ENCODE results near the gene BTF3.

The BTF3 gene

GRCh38 chr5:73534011-73534644, 35.9 kb downstream of the BTF3 start:
- H3K4me3 ChIP-seq (replicated peaks; ENCODE audit: low read depth, low read length): no peak overlapping the region
- TF ChIP-seq, protein P1, sequence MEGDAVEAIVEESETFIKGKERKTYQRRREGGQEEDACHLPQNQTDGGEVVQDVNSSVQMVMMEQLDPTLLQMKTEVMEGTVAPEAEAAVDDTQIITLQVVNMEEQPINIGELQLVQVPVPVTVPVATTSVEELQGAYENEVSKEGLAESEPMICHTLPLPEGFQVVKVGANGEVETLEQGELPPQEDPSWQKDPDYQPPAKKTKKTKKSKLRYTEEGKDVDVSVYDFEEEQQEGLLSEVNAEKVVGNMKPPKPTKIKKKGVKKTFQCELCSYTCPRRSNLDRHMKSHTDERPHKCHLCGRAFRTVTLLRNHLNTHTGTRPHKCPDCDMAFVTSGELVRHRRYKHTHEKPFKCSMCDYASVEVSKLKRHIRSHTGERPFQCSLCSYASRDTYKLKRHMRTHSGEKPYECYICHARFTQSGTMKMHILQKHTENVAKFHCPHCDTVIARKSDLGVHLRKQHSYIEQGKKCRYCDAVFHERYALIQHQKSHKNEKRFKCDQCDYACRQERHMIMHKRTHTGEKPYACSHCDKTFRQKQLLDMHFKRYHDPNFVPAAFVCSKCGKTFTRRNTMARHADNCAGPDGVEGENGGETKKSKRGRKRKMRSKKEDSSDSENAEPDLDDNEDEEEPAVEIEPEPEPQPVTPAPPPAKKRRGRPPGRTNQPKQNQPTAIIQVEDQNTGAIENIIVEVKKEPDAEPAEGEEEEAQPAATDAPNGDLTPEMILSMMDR (IDR thresholded peaks at IDR 0.05; ENCODE audit: low read length, missing control alignments): no peak
- DNase-seq (ENCODE audit: low read depth): peak; percentile 14

DNA sequence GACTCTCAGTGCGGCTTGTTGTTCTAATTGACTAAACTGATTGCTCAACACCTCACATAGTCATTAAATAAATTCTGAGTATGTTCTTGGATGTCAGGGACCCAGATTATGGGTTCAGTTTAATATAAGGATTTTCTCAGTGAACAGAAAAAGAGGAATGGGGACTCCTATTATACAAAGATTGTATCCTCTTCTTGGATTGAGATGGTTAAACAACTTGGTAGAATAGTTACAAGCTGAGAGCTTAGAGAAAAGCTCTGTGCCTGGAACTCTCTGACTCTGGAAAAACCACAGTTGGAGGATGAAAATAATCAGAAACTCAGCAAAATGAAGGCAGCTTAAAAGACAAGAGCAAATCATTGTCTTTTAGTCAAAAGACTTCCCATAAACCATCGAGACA, 36.7 kb downstream of the BTF3 start:
- no peak for DNase-seq (ENCODE audit: low read depth)
- no peak overlapping the region for H3K4me3 ChIP-seq (replicated peaks; ENCODE audit: low read depth, low read length)
- TF ChIP-seq, protein P1 (IDR thresholded peaks at IDR 0.05; ENCODE audit: low read length, missing control alignments): no peak

DNA sequence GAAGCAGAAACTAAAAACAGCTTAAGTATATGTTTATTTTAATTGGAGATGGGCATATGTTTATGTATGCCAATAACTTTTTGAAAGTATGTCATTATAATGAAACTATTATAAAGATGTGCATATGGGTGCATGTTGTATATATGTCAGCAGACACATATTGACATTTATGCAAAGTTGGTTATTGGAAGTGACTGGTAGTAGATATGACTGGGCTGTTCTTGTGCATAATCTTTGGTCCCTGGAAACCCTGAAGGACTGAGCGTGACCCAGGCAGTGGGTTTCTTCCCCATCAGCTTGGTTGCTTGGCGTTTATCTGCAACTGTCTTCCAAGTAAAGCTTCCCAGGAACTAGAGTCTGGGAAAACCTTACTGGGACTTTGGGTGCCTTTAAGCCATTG, 41.5 kb downstream of the BTF3 start:
- no peak for DNase-seq (ENCODE audit: low read depth)
- TF ChIP-seq, protein P1 (IDR thresholded peaks at IDR 0.05; ENCODE audit: low read length, missing control alignments): no peak
- H3K4me3 ChIP-seq (replicated peaks; ENCODE audit: low read depth, low read length): no peak overlapping the region

DNA sequence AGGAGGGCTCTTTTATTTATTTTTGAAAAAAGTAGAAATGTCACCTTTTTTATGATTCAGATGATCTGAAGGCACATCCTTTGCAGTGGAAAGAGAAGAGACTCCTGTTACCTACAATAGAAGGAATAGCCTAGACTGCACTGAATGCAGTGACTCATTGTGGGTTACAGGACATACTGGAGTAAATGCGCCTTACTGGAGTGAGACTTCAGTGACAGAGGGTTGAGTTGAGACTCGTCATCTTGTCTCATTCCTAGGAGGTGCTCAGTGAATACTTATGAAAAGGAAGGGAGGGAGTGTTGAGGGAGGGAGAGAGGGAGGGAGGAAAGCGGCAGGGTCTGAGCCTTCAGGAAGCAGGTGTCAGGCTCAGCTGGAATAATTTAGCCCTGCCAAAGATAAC, 42.0 kb downstream of the BTF3 start:
- TF ChIP-seq, protein P1 (IDR thresholded peaks at IDR 0.05; ENCODE audit: low read length, missing control alignments): no peak
- DNase-seq (ENCODE audit: low read depth): peak; percentile 24
- H3K4me3 ChIP-seq (replicated peaks; ENCODE audit: low read depth, low read length): no peak overlapping the region

DNA sequence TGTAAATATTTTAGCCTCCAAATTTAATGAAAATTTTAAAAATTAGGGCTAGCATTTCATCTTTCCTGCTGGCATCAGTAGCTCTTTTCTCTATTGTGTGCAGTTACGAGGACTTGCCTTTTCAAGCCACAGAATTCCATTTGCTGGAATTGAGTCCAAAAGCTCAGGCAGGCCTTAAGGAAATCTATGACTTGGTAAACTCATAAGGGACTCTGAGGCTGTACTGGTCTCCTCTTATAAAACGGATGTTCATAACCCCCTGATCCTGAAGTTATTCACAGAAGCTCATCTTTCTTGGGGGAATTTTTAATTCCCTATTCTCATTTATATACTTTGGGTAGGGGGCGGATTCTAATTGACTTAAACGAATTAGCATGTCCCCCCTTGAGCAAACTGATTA, 43.8 kb downstream of the BTF3 start:
- TF ChIP-seq, protein P1 (IDR thresholded peaks at IDR 0.05; ENCODE audit: low read length, missing control alignments): no peak
- no peak overlapping the region for H3K4me3 ChIP-seq (replicated peaks; ENCODE audit: low read depth, low read length)
- peak; percentile 27 for DNase-seq (ENCODE audit: low read depth)

GRCh38 chr5:73544429-73545402, 46.5 kb downstream of the BTF3 start:
- TF ChIP-seq, protein P1 (IDR thresholded peaks at IDR 0.05; ENCODE audit: low read length, missing control alignments): no peak
- peak; percentile 56 for DNase-seq (ENCODE audit: low read depth)

More at GRCh38 chr5:73544429-73545402, 46.5 kb downstream of the BTF3 start:
- no peak overlapping the region for H3K4me3 ChIP-seq (replicated peaks; ENCODE audit: low read depth, low read length)

Data from fibroblast of pulmonary artery (primary cell).